Middle frontal gyrus (tissue), 1 donor: ENCODE data around the gene PDZRN3.
"Not testable (repeated sequence)": the region's sequence is repeated elsewhere in the genome, so short reads cannot be mapped to it uniquely, and the experiment has no call there.

Source experiments
- DNase-seq: peaks from one replicate; pipeline ENCODE4 v3.0.0-alpha.2; 2015; ENCODE audit warnings: low spot score; ENCODE audit errors: extremely low spot score

PDZRN3 gene

DNA sequence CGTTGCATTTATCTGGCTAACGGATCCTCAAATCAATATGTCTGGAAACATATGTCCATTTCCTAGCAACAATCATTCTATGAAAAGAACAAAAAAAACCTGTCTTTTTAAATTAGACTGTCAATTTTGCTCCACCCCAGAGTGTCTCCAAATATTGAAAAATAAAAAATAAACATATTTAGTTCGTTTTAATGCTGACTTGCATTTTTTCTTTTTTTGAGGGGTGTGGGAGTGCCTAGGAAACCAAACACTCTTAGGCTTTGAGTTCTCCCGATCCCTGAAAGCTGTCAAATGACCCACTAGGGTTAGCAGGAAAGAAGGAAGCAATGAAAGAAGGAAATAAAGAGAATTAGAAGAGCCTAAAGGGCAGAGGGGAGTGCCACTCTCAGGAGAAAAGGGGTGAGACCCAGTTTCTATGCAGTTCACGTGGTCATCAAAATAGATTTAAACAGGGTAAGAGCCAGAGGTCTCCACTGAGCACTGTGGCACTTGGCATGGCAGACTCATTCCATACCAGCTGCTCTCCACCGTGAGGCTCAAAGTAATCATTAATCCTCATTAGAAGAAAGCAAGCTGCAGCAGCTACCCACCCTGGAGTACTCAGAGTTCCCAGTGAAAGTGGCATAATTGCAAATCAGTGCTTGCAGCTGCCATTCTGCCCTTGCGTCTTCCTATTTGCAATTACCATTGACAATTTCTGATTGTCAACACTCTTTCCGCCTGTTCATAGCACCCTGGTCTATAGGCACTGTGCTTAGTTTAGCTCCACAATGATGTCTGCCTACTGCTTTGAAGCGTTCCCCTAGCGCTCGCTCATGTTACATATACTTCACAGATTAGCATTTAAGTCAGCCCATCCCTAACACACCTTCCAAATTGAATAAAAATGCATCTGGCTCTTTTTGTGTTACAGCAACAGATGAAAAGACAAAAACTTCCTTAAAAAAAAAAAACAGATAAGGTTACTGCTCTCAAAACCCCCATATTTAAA, 32.3 kb downstream of the PDZRN3 start:
- no peak for DNase-seq

DNA sequence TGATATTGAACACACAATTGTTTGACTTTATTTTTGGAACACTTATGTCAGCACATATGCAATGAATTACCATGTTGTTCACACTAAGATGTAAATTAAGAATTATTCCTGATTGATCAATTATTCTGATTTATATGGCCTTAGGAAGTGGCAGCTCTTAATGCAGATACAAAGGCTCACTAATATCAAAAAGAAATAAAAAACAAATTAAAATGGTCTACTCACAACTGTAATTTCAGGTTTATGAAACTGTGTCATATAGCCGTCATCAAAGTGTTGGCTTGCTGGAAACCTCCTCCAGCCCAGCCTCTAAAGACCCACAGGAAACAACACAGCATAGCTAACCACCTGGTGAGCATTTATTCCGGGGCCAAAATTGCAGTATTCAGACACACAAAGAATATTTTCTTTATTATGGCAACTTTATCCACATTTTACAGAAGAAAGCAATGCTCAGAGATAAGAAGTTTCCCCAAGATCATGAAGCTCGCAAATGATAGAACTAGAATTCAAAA, 33.4 kb downstream of the PDZRN3 start:
- no peak for DNase-seq

GRCh38 chr3:73586628-73587027, 38.1 kb downstream of the PDZRN3 start:
- no peak for DNase-seq

- DNase-seq: no peak
Measured at GRCh38 chr3:73586190-73586589, 38.6 kb downstream of the PDZRN3 start.

DNA sequence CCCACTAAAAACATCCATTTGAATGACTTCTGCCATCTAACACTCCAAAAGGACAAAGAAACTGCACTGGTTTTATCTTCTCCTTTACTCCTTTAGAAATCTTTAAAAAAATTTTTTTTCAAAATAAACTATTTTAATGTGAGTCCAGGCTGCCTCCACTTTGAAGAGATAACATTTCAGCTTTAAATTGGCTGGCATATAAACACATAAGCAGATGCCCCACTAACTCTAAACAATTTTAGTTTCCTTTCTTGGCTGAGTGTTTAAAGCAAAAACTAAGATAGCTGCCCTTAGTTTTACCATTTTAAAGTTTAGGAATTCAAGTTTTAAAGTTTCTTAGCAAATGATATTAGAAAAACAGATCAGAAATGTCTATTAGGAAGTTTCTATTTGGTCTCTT, 39.9 kb downstream of the PDZRN3 start:
- DNase-seq: no peak

DNA sequence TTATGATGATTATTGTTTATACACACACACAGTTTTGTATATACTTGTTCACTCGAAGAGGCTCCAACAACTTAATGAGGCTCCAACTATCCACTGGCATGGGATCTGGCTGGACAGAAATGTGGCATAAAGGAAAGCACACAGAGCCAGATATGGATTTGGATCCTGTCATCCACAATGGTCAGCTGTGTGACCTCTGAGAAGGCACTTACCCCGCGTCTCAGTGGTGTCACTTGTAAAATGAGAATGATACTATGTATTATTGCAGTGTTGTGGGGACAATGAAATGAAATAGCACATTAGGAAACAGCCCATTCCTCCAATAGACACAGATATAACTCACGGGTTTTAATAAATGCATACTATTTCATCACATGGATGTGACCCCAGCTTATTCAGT, 42.2 kb downstream of the PDZRN3 start:
- no peak for DNase-seq

DNA sequence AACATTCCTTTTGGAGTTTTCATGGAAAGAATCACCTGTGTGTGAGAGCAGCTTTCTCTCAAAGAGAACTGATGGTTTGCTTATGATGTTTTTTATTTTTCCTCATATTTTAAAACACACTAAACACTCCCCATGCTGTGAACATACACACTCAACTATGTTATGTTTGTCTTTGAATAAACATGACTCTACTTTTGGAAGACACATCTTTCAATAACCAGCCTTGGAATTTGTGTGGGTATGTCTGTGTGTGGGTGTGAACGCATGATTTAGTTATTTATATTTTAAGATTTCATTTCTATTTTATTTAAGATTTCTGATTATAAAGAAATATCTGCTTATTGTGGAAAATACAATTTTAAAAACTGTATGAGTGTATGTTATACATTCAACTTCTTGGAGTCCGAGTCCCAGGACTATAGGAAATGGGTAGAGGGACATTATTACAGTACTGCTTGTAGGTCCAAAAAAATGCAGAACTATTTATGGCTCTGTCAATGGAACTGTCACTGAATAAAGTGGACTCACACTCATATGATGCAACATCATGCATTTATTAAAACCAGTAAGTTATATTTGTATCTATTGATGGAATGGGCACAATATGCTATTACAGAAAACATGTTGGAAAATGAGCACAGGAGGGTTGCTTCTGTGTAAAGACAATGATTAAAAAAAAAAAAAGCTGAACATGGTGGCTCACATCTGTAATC, 43.5 kb downstream of the PDZRN3 start:
- no peak for DNase-seq

DNA sequence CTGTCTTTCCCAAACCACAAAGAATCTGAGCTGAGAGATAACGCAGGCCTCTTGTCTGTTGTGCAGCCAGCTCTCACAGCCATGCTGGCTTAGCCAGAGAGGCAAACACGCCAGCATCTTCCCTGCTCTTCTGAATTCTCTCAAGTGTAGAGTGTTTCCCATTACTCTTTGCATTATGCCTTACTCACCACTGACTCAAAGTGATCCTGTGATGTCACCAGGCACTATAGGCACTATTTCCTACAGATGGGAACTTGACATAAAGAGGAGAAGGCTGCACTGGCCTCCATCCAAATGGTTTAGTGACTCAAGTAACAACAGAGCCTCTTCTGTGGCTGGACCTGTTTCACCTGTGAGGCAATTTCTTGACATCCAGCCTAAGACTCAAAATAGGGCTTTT, 44.4 kb downstream of the PDZRN3 start:
- no peak for DNase-seq

DNA sequence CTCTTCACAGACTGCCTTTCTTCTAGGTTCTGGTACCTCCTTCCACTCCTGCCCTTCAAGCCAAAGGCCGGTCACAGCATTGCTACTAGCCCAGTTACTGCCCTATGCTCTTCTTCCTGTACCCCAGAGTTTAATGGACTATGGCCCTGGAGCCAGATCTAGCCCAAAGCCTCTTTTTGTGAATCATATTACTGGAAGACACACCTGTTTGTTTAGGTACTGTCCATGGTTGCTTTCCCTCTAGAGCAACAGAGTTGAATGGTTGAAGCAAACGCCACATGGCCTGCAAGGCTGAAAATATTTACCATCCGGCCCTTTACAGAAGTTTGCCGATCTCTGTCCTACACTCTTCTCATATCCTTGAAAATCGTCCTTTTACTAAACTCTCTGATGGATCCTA, 47.0 kb downstream of the PDZRN3 start:
- DNase-seq: no peak

- no peak for DNase-seq
Measured at GRCh38 chr3:73576999-73577461, 47.7 kb downstream of the PDZRN3 start.

GRCh38 chr3:73575953-73576352, 48.8 kb downstream of the PDZRN3 start:
- DNase-seq: no peak

- no peak for DNase-seq
Measured at GRCh38 chr3:73575519-73575918, 49.2 kb downstream of the PDZRN3 start.

DNA sequence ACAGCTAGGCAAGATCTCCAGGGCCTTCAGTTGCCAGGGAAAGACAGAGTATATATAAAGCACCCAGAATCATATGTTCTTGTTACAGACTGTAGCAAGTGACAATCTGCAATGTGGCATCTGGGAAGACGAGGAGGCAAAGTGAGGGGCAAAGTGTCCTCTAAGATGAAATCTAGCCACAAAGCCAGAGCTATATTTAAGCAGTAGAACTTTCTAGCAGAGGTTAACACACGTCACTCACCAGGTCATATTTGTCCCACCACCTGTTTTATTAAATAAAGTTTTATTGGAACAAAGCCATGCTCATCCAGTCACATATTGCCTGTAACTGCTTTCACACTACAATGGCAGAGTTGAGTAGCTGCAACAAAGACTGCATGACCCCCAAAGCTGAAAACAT, 51.5 kb downstream of the PDZRN3 start:
- DNase-seq: no peak

DNA sequence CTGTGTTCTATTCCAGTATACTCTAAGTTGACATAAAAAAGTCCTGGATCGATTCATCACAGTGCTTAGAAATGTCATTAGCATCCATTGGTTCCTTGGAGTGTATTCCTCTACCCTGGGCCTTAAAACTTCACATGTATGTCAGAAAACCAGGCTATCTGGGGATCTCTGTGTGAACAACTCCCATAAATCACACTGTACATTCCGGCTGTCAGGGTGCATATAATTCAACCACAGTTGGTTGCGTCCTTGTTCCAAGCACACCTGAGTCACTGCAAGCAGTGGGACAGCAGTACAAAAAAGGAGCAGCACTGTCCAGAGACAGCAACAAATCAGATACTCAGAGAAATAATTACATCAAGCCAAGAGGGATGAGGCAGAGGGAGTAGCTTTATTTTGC, 52.4 kb downstream of the PDZRN3 start:
- no peak for DNase-seq

- no peak for DNase-seq
Measured at GRCh38 chr3:73571238-73571794, 53.4 kb downstream of the PDZRN3 start.

DNA sequence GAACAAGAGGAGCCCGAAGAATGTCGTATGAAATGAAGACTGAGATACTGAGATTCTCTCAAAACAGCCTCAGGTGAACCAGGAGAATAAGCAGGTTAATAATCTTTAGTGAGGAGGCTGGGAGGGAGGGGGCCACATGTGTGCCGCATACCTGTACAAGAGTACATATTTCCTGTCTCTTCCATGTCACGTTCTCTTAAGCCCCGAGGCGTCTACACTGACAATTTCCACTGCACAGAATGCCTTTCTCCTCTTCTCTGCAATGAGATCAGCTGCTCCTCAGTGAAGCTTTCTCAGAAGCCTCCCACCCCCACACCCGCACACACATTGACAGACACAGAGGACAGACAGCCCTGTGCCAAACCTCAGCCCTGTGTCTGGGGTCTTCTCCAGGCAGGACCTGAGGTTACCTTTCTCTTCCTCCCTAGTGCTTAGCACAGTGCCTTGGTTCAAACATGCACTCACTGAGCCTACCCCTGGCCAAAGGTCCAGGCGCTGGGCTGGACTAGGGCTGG, 55.4 kb downstream of the PDZRN3 start:
- DNase-seq: no peak

GRCh38 chr3:73568371-73568862, 56.3 kb downstream of the PDZRN3 start:
- no peak for DNase-seq

DNA sequence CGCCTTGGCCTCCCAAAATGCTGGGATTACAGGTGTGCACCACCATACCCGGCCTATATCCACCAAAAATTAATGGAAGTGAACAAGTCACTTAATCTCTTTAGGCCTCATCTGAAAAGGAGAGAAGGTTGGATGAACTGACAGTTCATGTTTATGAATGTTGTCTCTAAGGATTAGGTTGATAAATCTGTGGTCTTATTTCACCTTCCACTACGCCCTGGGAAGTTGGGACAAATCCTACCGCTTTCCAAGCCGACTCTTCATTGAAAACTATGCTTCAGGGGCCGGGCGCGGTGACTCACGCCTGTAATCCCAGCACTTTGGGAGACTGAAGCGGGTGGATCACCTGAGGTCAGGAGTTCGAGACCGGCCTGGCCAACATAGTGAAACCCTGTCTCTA, 59.4 kb downstream of the PDZRN3 start:
- DNase-seq: not testable (repeated sequence)

- DNase-seq: no peak
Measured at GRCh38 chr3:73563896-73564582, 60.7 kb downstream of the PDZRN3 start.

DNA sequence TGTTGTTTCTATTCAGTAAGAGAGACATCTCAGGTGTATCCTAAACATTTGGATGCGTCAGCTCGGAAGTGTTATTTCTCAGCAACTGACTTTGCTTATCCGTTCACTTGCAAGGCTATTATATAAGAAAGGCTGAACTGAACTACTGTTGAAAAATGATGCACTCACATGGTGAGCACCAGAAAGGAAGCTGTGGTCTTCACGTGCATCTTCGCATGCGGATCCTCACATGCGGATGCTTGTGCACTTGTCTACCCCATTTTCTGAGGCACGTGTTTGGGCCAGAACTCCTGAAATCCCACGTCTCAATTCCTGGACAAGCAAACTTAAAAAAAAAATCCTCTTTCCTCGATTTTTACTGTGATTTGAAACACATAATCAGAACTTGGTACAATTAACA, 63.2 kb downstream of the PDZRN3 start:
- no peak for DNase-seq

GRCh38 chr3:73559749-73560148, 65.0 kb downstream of the PDZRN3 start:
- DNase-seq: no peak
